Glutamatergic neuron (in vitro differentiated cells): ENCODE measurements around the gene IGFBP7. TPM values are rescaled to one million over a fixed set of nuclear protein-coding genes. Genes with fewer than 3 reads are reported as not detected.

Experiments
- DNase-seq: peaks from one replicate; pipeline ENCODE4 v3.0.0; 2022
- H3K27ac Mint-ChIP-seq: one replicate; pipeline ENCODE4 v1.8.0; 2020; ENCODE audit warnings: mild to moderate bottlenecking, mixed read lengths, inconsistent platforms; ENCODE audit not compliant: unreplicated experiment
- H3K27me3 Mint-ChIP-seq: one replicate; pipeline ENCODE4 v1.8.0; 2020; ENCODE audit warnings: mild to moderate bottlenecking, moderate library complexity, mixed read lengths, inconsistent platforms; ENCODE audit not compliant: unreplicated experiment
- H3K36me3 Mint-ChIP-seq: one replicate; pipeline ENCODE4 v1.8.0; 2020; ENCODE audit warnings: mild to moderate bottlenecking, mixed read lengths, inconsistent platforms; ENCODE audit not compliant: unreplicated experiment
- H3K4me1 Mint-ChIP-seq: one replicate; pipeline ENCODE4 v1.8.0; 2020; ENCODE audit warnings: mild to moderate bottlenecking, low read depth, mixed read lengths, inconsistent platforms; ENCODE audit not compliant: unreplicated experiment
- H3K4me3 Mint-ChIP-seq: one replicate; pipeline ENCODE4 v1.8.0; 2020; ENCODE audit warnings: mild to moderate bottlenecking, mixed read lengths, inconsistent platforms; ENCODE audit not compliant: unreplicated experiment
- H3K9me3 Mint-ChIP-seq: one replicate; pipeline ENCODE4 v1.8.0; 2020; ENCODE audit warnings: mild to moderate bottlenecking, moderate library complexity, mixed read lengths, inconsistent platforms; ENCODE audit not compliant: unreplicated experiment
- CTCF ChIP-seq: fragments of 200-600 bp; sonication (generic); IDR thresholded peaks from one replicate; pipeline ENCODE4 v1.5.0; 2021; ENCODE audit not compliant: partially characterized antibody, unreplicated experiment
- total RNA-seq: library from RNA; stranded (reverse); fragmentation: NEBNext Ultra II Directional; extraction: Animal tissue kit (Norgen Biotek cat#: 25700); gene quantifications from one replicate; pipeline ENCODE4 v1.2.1, GENCODE V29; 2021; ENCODE audit not compliant: unreplicated experiment

The IGFBP7 gene
- total RNA-seq, 1 donor from 2014 or later = not detected

DNA sequence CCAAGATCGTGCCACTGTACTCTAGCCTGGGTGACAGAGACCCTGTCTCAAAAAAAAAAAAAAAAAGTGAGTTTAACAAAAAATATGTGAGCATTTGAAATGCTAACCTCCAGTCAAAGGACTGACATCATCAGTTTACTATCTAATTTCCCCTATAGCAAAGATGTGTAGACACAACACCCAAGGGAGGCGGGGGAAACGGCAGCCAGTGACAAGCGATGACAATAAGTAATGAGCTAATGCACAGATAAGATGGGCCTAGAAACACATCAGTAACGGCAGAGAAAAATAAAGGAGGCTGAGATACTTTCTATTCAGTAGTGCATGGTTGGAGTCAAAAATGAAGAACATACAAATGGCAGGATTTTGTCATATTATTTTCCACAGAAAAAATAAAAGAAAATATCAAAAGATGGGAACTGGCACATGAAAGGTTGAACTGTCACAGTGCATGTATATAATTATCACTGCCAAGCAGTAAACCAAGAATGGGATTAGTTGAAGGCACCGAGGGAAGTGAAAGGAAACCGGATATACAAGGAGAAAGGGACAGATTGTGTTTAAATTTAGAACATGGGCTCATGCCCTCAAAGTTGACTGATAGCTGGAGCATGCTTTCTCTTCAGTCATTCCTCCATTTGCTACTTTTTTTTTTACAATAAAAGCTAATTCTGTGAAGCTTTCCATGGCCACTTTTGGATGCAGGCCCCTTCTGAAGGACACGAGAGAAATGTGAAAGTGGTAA lies 41.8 kb downstream of the IGFBP7 start:
- no peak for DNase-seq
- Mint-ChIP-seq H3K27me3 (peaks cover 5% of the 10 kb centered on the region), H3K9me3 (peaks cover 2% of the 10 kb centered on the region), H3K4me1 (peaks cover 7% of the 10 kb centered on the region), H3K27ac (no peak overlapping the region), H3K36me3 (no peaks in the 10 kb centered on the region), H3K4me3 (no peak overlapping the region)
- no peak for TF ChIP-seq CTCF

DNA sequence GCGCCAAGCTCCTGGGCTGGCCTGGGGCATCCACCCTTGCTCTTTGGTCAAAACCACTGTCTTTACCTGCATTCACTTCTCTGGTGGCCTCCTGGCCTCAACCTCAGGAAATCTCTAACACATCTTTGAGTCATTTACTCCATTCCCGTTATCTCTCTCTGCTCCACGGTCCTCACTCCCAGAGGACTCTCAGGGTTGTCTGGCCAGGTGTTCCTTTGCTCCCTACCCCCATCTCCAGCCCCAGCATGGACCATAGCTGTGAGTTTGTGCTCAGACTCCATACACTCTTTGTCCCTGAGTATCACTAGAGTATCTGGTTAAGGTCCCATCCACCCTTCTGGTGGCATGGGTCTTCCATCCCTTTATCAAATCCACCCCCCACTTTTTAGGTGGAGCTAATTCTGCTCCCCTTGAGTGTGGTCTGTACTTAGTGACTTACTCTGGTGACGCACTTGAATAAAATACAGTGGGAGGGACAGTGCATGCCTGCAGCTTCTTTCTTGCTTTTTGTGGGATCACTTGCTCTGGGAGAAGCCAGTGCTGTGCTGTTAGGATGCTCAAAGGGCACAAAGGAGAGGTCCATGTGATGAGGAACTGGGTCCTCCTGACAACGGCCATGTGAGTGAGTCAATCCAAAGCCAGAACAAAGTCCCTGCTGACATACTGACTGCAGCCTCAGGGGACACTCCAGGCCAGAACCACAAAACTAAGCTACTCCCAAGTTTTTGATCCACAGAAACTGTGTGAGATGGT lies 44.3 kb downstream of the IGFBP7 start:
- TF ChIP-seq CTCF = no peak
- Mint-ChIP-seq H3K27me3 (peaks cover 2% of the 10 kb centered on the region), H3K9me3 (no peaks in the 10 kb centered on the region), H3K4me3 (no peak overlapping the region), H3K36me3 (no peaks in the 10 kb centered on the region), H3K4me1 (peaks cover 7% of the 10 kb centered on the region), H3K27ac (no peak overlapping the region)
- DNase-seq = no peak

DNA sequence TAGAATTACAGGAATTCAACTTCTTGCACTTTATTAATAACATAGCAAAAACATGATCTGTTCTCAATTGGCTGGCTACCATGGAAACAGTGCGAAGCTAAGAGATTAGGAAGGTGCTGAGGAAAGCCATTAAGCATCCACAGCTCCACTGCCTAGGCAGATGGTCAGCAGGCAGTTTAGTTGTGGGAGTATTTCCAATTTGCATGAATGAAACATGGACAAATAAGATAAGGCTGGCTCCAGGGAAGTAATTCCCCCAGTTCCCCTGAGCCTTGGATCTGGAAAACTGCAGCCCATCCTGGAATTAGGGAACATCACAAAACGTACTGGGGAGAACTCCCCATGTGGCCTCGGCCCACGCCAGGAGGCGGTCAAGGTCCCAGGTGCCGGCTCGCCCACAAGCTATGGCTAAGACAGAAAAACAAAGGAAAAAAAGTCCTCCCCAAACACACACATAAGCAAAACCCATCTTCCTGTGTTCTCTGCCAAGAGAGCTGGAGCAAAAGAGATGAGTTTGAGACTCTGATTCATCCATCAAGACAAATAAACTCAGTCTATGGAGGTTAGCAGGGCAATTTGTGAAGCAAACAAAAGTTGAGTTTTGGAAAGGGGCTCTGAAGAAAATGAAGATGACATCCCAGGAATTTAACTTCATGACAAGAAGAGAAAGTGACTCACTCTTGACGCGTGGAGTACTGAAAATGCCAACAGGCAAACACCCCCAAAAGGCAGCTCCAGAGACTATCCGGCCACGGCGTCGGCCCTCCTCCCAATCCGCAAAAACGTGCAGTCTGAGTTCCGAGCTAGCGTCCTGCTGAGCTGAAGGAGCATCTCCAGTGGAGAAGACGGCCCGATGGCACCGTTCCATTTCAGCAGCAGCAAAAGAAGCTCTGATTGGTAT lies 45.1 kb downstream of the IGFBP7 start:
- H3K4me1 Mint-ChIP-seq = peaks cover 7% of the 10 kb centered on the region
- peaks cover 2% of the 10 kb centered on the region for H3K27me3 Mint-ChIP-seq
- H3K27ac Mint-ChIP-seq = no peak overlapping the region
- DNase-seq = no peak
- H3K9me3 Mint-ChIP-seq = no peaks in the 10 kb centered on the region
- no peaks in the 10 kb centered on the region for H3K36me3 Mint-ChIP-seq
- no peak overlapping the region for H3K4me3 Mint-ChIP-seq
- TF ChIP-seq CTCF = no peak

- no peak overlapping the region for H3K27ac Mint-ChIP-seq
- no peak for DNase-seq
Measured at GRCh38 chr4:57064120-57064519, 46.1 kb downstream of the IGFBP7 start.

More at GRCh38 chr4:57064120-57064519, 46.1 kb downstream of the IGFBP7 start:
- Mint-ChIP-seq H3K4me3 (no peak overlapping the region), H3K9me3 (no peaks in the 10 kb centered on the region), H3K36me3 (no peaks in the 10 kb centered on the region), H3K4me1 (peaks cover 7% of the 10 kb centered on the region), H3K27me3 (peaks cover 1% of the 10 kb centered on the region)
- no peak for TF ChIP-seq CTCF
